Epidermal melanocyte (primary cell): ENCODE results near the gene SOS2.
"Not testable (repeated sequence)": the region's sequence is repeated elsewhere in the genome, so short reads cannot be mapped to it uniquely, and the experiment has no call there.

ENCODE experiments used
- DNase-seq: peaks from one replicate; pipeline ENCODE4 v3.0.0; 2011; ENCODE audit warnings: low spot score; ENCODE audit not compliant: insufficient read length

Gene SOS2

GRCh38 chr14:50086321-50086711, 145.1 kb downstream of the SOS2 start:
- DNase-seq: no peak

GRCh38 chr14:50085570-50086320, 145.6 kb downstream of the SOS2 start:
- DNase-seq: no peak

- no peak for DNase-seq
Measured at GRCh38 chr14:50084666-50085065, 146.7 kb downstream of the SOS2 start.

GRCh38 chr14:50083467-50084337, 147.7 kb downstream of the SOS2 start:
- no peak for DNase-seq

- no peak for DNase-seq
Measured at GRCh38 chr14:50082784-50083466, 148.5 kb downstream of the SOS2 start.

GRCh38 chr14:50082308-50082742, 149.1 kb downstream of the SOS2 start:
- no peak for DNase-seq

GRCh38 chr14:50079103-50079502, 152.3 kb downstream of the SOS2 start:
- DNase-seq: not testable (repeated sequence)

GRCh38 chr14:50073663-50074062, 157.7 kb downstream of the SOS2 start:
- DNase-seq: not testable (repeated sequence)

GRCh38 chr14:50072395-50072794, 159.0 kb downstream of the SOS2 start:
- no peak for DNase-seq

- no peak for DNase-seq
Measured at GRCh38 chr14:50070840-50071548, 160.4 kb downstream of the SOS2 start.

- DNase-seq: no peak
Measured at GRCh38 chr14:50070230-50070629, 161.1 kb downstream of the SOS2 start.

GRCh38 chr14:50069325-50069724, 162.1 kb downstream of the SOS2 start:
- DNase-seq: no peak

- DNase-seq: no peak
Measured at GRCh38 chr14:50068496-50068895, 162.9 kb downstream of the SOS2 start.

- DNase-seq: no peak
Measured at GRCh38 chr14:50067723-50068495, 163.5 kb downstream of the SOS2 start.
